GM19324 (cell line): ENCODE data around the gene ULK4.
"Not testable (repeated sequence)": the region's sequence is repeated elsewhere in the genome, so short reads cannot be mapped to it uniquely, and the experiment has no call there.

Source experiments
- ATAC-seq: cut with Tn5 transposase; IDR thresholded peaks from one replicate; pipeline ENCODE4 v1.9.1; 2021; ENCODE audit warnings: mild to moderate bottlenecking, moderate library complexity; ENCODE audit not compliant: unreplicated experiment, low FRiP score

ULK4 gene

GRCh38 chr3:41874022-41874421 is 87.9 kb downstream of the ULK4 start:
- ATAC-seq: no peak

DNA sequence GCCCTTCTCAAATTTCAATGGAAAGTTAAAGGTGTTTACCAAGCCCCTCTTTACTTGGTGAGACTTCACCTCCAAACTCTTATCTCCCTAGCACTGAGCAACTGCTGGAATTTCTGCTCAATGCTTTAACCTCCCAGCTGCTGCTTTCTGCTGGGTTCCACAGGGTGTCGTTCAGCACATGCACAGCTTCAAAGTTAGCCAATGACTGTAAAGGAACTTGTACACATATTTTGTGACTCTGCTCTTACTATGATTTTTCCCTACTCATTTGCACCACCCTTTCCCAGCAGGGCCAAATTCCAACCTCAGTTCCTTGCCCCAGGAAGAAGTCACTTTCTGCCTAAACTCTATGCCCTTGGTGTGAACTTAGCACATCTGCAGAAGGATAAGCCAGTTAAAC is 89.7 kb downstream of the ULK4 start:
- no peak for ATAC-seq

GRCh38 chr3:41867533-41867932 is 94.4 kb downstream of the ULK4 start:
- no peak for ATAC-seq

- no peak for ATAC-seq
Measured at GRCh38 chr3:41866298-41866697, 95.6 kb downstream of the ULK4 start.

DNA sequence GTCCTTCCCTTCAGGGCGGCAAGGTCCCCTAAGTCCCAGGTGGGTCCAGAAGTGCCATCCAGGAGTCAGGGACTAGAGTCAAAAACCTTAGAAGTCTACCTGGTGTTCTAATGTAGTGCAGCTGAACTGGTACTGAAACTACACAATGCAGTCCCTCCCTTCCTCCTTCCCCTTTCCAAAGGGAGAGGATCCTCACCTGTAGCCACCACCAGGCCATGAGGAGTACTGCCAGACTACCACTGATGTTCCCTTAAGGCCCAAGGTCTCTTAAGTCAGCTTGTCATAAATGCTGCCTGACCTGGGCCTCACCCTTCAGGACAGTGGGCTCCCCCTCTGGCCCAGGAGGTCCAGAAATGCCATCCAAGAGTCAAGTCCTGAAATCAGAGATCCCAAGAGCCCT is 98.9 kb downstream of the ULK4 start:
- ATAC-seq: no peak

- not testable (repeated sequence) for ATAC-seq
Measured at GRCh38 chr3:41860489-41860888, 101.4 kb downstream of the ULK4 start.

- ATAC-seq: no peak
Measured at GRCh38 chr3:41854956-41855355, 106.9 kb downstream of the ULK4 start.

- no peak for ATAC-seq
Measured at GRCh38 chr3:41853540-41854196, 108.2 kb downstream of the ULK4 start.

GRCh38 chr3:41848753-41849574 is 112.9 kb downstream of the ULK4 start:
- ATAC-seq: no peak

DNA sequence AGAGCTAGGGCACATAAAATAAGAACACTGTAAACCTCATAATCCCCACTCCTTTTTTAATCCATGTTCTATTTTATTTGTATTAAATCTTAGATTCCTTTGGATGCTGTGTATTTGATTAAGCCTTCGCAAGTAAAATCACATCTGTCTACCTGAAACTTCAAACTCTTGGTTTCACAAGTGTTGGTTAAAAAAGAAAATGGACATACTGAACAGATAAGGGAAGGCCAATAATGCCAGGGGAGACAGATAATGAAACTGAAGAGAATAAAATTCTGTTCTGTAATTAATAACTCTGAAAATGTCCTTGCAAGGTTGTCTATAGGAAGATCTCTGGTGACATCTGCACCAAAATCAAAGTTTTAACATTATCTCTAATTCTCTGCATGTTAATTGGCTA is 114.2 kb downstream of the ULK4 start:
- no peak for ATAC-seq

DNA sequence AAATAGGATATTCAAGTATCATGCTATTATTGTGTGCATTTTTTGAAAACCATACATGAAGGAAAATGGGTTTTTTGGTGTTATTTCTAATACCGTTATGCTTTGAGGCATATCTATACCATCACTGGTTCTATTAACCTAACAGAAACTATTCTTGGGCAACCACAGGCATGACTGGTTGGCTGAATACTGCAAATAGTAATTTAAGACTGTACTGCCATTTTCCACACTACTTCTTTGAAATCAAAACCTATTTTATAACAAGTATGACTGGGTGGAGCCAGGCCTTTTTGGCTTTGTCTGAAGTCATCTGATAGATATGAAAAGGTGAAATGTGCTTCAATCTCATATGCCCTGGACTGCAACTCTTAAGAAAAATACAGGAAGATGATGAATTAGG is 115.1 kb downstream of the ULK4 start:
- ATAC-seq: no peak

DNA sequence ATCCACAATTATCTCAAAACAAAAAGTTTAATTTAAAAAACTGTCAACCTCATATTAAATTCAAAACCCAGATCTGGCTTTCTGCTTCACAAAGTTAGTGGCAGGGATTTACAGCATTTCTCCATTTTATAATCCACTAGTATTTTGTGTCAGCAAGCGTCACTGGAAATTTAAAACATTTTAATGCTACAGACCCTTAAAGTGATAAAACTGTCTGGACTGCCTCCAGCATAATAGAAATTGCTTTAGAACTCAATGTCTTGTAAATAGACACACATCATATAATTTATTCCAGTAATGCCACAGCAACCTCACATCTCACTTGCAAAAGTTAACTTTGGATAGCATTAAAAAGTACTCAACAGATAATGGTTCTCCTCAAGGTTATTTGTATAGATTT is 116.1 kb downstream of the ULK4 start:
- no peak for ATAC-seq

DNA sequence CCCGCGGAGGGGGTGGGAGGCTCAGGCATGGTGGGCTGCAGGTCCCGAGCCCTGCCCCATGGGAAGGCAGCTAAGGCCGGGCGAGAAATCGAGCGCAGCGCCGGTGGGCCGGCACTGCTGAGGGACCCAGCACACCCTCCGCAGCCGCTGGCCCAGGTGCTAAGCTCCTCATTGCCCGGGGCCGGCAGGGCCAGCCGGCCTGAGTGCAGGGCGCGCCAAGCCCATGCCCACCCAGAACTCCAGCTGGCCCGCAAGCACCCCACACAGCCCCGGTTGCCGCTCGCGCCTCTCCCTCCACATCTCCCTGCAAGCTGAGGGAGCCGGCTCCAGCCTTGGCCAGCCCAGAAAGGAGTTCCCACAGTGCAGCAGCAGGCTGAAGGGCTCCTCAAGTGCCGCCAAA is 117.6 kb downstream of the ULK4 start:
- not testable (repeated sequence) for ATAC-seq

DNA sequence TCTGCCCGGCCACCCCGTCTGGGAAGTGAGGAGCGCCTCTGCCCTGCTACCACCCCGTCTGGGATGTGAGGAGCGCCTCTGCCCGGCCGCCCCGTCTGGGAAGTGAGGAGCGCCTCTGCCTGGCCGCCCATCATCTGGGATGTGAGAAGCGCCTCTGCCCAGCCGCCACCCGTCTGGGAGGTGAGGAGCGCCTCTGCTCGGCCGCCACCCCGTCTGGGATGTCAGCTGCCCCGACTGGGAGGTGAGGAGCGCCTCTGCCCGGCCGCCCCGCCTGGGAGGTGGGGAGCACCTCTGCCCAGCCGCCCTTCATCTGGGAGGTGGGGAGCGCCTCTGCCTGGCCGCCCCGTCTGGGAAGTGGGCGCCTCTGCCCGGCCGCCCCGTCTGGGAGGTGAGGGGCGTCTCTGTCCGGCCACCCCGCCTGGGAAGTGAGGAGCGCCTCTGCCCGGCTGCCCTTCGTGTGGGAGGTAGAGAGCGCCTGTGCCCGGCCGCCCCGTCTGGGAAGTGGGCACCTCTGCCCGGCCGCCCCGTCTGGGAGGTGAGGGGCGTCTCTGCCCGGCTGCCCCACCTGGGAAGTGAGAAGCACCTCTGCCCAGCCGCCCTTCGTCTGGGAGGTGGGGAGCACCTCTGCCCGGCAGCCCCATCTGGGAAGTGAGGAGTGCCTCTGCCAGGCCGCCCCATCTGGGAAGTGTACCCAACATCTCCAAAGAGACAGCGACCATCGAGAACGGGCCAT is 120.8 kb downstream of the ULK4 start:
- not testable (repeated sequence) for ATAC-seq

GRCh38 chr3:41836360-41837134 is 125.4 kb downstream of the ULK4 start:
- no peak for ATAC-seq

DNA sequence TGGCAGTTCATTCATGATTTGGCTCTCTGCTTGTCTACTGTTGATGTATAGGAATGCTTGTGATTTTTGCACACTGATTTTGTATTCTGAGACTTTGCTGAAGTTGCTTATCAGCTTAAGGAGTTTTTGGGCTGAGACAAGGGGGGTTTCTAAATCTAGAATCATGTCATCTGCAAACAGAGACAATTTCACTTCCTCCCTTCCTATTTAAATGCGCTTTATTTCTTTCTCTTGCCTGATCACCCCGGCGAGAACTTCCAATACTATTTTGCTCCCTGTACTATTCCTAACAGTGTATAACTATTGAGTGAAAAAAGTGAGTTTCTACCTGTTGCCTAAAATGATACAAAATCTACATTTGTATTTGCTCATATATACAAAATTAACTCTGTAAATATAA is 128.3 kb downstream of the ULK4 start:
- ATAC-seq: no peak

- no peak for ATAC-seq
Measured at GRCh38 chr3:41819236-41819635, 142.7 kb downstream of the ULK4 start.

DNA sequence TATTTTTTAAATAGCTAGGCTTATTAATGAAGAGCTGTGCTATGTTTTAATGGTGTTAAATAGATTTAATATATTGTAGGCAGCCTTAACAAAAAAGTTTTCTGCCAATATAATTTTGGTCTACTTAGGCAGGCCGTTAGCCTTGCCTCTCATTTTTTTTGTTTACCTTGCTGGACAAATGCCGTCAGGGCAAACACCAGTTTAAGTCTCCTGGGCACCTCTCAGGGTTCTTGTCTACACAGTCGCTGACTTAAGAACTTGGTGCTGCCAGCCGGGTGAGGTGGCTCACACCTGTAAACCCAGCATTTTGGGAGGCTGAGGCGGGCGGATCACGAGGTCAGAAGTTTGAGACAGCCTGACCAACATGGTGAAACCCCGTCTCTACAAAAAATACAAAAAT is 153.3 kb downstream of the ULK4 start:
- ATAC-seq: no peak

DNA sequence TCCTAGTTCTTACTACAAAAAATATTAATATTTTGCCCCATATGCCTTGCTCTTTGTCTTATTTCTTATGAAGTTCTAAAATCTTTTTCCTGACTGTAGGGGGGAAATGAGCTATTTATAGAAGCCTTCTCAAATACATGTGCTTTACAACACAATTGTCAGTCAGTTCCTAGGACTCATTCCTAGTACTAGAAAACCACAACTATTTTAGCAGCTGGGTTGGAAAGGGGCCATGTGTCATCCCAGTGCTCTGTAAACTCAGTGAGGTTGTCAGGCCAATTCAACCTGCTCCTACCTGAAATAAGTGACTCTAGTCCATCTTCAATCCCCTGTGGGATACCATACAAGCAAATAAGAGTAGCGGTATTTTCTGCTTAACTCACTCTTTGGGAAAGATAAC is 153.8 kb downstream of the ULK4 start:
- no peak for ATAC-seq

GRCh38 chr3:41794748-41795589 is 166.9 kb downstream of the ULK4 start:
- ATAC-seq: no peak
